NCI-H146 treated with DMSO at 0.1 percent for 48 hours (cell line): Measurements from ENCODE around the gene DHRS13.
"Not testable (repeated sequence)": the region's sequence is repeated elsewhere in the genome, so short reads cannot be mapped to it uniquely, and the experiment has no call there.

Experiments used
- DNase-seq: peaks from one replicate; lab custom pipeline; 2025; ENCODE audit not compliant: unreplicated experiment; lab: John Stamatoyannopoulos, UW

The DHRS13 gene

GRCh38 chr17:28861393-28862203, 41.3 kb downstream of the DHRS13 start:
- no peak for DNase-seq

GRCh38 chr17:28860363-28860808, 42.5 kb downstream of the DHRS13 start:
- DNase-seq = no peak

GRCh38 chr17:28858801-28859355, 44.0 kb downstream of the DHRS13 start:
- DNase-seq = no peak

GRCh38 chr17:28857905-28858800, 44.7 kb downstream of the DHRS13 start:
- DNase-seq = no peak

GRCh38 chr17:28856028-28856574, 46.8 kb downstream of the DHRS13 start:
- no peak for DNase-seq

GRCh38 chr17:28855336-28855679, 47.6 kb downstream of the DHRS13 start:
- no peak for DNase-seq

GRCh38 chr17:28854457-28855335, 48.2 kb downstream of the DHRS13 start, which contains the start of gene ERAL1:
ERAL1 (plus strand) TSS chr17:28855016; CDS start chr17:28855035, 19 bp downstream.
- peak; percentile 79 for DNase-seq

GRCh38 chr17:28853295-28853694, 49.6 kb downstream of the DHRS13 start:
- DNase-seq = no peak

GRCh38 chr17:28849281-28849680, 53.6 kb downstream of the DHRS13 start:
- no peak for DNase-seq

- not testable (repeated sequence) for DNase-seq
Observed at GRCh38 chr17:28848667-28849066, 54.2 kb downstream of the DHRS13 start.
